Epithelial cell of esophagus (primary cell): Measurements from ENCODE around the gene POGK.

Source experiments
- DNase-seq: peaks from one replicate; pipeline ENCODE4 v3.0.0; 2010; ENCODE audit warnings: low read depth
- H3K4me3 ChIP-seq: 2 replicates; pipeline ENCODE4 v1.5.1; 2011; ENCODE audit warnings: mild to moderate bottlenecking, low read length, control low read depth
- TF ChIP-seq, protein P1 (sequence below): IDR thresholded peaks from 2 replicates; pipeline ENCODE4 v1.5.1; 2011; ENCODE audit warnings: low read depth, mild to moderate bottlenecking, low read length, control low read depth, inconsistent platforms; ENCODE audit not compliant: insufficient read depth; ENCODE audit errors: missing control alignments

POGK gene

DNA sequence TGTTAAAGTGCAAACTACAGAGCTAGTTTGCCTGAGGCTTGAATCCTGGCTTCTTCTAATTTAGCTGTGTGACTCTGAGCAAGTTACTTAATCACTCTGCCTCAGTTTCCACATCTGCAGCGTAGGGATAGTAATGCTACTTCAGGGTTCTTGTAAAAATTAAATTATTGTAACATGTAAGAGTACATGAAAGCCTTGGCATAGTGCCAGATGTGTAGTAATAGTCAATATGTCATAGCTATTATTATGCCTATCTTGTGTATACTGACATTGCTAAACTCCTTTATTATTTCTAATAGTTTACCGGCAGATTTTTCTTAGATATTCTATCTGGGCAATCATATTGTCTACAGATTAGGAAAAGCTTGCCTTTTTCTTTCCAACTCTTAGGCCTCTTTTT, 43.6 kb downstream of the POGK start:
- TF ChIP-seq, protein P1, sequence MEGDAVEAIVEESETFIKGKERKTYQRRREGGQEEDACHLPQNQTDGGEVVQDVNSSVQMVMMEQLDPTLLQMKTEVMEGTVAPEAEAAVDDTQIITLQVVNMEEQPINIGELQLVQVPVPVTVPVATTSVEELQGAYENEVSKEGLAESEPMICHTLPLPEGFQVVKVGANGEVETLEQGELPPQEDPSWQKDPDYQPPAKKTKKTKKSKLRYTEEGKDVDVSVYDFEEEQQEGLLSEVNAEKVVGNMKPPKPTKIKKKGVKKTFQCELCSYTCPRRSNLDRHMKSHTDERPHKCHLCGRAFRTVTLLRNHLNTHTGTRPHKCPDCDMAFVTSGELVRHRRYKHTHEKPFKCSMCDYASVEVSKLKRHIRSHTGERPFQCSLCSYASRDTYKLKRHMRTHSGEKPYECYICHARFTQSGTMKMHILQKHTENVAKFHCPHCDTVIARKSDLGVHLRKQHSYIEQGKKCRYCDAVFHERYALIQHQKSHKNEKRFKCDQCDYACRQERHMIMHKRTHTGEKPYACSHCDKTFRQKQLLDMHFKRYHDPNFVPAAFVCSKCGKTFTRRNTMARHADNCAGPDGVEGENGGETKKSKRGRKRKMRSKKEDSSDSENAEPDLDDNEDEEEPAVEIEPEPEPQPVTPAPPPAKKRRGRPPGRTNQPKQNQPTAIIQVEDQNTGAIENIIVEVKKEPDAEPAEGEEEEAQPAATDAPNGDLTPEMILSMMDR = no peak
- DNase-seq = peak; percentile 20
- H3K4me3 ChIP-seq = no peak overlapping the region

DNA sequence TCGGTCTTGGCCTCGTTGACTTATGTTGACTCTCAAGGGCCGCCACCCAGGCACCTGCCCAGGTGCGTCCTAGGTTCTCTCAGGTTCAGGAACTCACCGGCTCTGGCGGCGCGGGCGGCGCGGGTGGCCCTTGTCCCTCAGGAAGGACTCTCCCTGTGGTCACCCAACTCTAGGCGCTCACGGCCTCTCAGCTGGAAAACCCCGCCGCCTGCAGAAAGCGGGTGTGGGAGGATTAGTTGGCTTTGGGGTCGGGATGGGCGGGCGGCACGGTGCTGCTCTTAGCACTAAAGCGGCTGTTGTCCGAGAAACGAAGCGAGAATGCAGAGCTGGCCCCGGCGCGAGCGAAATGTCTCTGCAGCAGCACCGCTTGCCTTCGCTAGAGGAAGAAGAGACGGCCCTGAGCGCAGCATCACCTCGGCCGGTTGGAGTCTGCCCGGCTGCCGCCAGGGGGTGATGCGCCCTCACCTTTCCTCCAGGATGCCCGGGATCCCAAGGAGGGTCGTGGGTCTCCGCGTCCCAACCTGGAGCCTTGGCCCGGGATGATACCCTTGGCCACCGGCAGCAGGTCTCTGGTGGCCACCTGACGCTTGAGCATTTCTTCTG, 44.9 kb downstream of the POGK start:
- no peak overlapping the region for H3K4me3 ChIP-seq
- TF ChIP-seq, protein P1 = peak; percentile 63
- peak; percentile 48 for DNase-seq

DNA sequence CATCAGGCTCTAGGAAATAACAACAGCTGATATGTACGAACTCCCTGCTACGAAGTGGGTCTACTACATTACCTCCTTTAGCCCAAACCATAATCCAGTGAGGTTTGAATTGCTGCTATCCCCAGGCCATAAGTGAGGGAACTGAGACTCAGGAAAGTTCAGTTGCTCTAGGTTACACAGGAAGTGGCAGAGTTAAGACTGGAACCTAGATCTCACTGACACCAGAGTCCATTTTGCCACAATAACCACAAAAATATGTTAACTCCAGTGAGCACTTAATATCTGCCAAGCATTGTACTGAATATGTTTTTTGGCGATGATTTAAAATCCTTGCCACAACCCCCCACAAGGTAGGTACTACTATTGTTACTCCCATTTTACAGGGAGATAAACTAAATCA, 45.7 kb downstream of the POGK start:
- TF ChIP-seq, protein P1 = no peak
- DNase-seq = no peak
- no peak overlapping the region for H3K4me3 ChIP-seq

DNA sequence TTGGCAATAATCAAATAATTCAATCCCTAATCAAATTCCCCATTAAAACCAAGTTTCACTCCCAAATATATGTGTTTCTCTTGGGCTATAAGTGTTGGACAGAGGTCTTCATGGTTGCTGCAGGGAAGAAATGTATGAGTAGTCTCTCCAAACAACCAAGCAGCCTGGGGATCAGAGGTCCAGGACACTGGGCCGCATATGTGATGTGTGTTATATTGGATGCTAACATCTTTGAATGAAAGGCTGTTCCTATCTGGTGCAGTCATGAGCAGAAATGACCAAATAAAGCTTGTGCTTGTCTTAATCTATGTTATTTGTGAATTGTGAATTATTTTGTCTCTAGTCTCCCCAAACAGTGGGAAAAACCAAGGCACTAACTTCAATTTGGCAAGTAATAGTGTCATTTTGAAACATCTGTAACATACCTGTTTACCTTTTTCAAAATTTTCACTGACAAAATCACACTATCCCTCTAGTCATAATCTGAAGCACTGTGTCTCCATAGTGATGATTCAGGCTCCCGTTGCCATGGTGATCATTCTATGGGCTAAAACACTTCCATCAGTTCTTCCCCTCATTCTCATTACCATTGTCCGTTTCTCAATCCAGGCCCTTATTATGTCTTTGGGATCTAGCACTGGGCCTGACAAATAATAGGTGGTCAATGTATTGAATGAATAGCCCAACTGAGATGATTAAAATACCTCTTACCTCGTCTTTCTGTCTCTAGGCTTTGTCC, 49.3 kb downstream of the POGK start:
- no peak overlapping the region for H3K4me3 ChIP-seq
- TF ChIP-seq, protein P1 = no peak

GRCh38 chr1:166889776-166890175, 50.5 kb downstream of the POGK start:
- DNase-seq = no peak
- H3K4me3 ChIP-seq = no peak overlapping the region
- TF ChIP-seq, protein P1 = no peak

More for the DNA sequence above, 49.3 kb downstream of the POGK start:
- DNase-seq = no peak

GRCh38 chr1:166895766-166896165, 56.5 kb downstream of the POGK start:
- no peak overlapping the region for H3K4me3 ChIP-seq
- TF ChIP-seq, protein P1 = no peak
- no peak for DNase-seq

DNA sequence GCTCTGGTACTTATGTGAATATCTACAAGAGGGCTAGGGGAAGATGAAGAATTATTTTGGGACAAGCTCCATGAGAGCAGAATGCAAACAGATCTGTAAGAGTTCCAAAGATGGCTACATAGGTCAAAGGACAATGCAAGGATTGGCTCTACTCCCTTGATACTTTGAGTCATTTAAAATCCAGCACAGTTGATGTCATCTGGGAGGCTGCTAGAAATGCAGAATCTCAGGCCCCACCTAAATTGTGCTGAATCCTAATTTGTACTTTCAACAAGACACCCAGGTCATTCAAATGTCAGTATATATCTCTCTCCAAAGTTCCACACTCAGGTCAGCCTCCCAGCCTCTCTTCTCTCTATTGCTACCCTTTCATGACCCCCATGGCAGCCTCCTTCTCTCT, 60.5 kb downstream of the POGK start:
- TF ChIP-seq, protein P1 = no peak
- no peak for DNase-seq
- H3K4me3 ChIP-seq = no peak overlapping the region
